Tongue (tissue), 2 donors: ENCODE measurements around the gene ZNF586. TPM values are rescaled to one million over a fixed set of nuclear protein-coding genes. Genes with fewer than 3 reads are reported as not detected.

Source experiments
- DNase-seq: peaks from one replicate; pipeline ENCODE4 v3.0.0-alpha.2; 2015
- total RNA-seq: library from RNA; depleted of rRNA; stranded (reverse); fragments of >200 nt; gene quantifications from one replicate; pipeline ENCODE4 v1.2.3, GENCODE V29; 2014

ZNF586 gene
- total RNA-seq, 1 donor from 2014 or later = 29.4 TPM

DNA sequence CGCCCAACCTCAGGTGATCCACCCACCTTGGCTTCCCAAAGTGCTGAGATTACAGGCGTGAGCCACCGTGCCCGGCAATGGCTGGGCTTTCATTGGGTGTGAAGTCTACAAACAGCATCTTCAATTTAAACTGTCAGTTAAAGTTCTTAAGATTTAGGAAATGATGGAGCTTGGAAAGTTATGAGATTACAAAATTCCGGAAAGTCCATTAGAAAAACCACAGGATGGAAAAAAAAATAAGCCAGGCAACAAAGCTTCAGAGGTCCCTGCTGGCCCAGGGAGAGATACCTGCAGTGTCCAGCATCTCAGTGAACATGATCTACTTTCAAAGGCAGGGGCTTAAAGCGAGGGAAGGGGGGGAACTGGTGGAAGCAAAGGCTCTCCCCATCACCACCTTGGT is 56.0 kb downstream of the ZNF586 start:
- no peak for DNase-seq

GRCh38 chr19:57829316-57829715 is 59.8 kb downstream of the ZNF586 start:
- DNase-seq = no peak

- peak; percentile 91 for DNase-seq
Measured at GRCh38 chr19:57830071-57830602, 60.7 kb downstream of the ZNF586 start, which contains the start of gene ZNF587B. Gene ZNF587B (plus strand): TSS chr19:57830299. CDS start chr19:57830529, 230 bp downstream.

Other genes with a start within 250 kb of the ZNF586 start
- 9.3 TPM for gene ZNF549, start 242.3 kb upstream of the ZNF586 start, total RNA-seq
- gene ZNF550, start 209.8 kb upstream of the ZNF586 start, total RNA-seq = 15.1 TPM
- gene ZNF416, start 190.8 kb upstream of the ZNF586 start, total RNA-seq = 5.4 TPM
- 11.2 TPM for gene ZIK1, start 185.5 kb upstream of the ZNF586 start, total RNA-seq
- 5.1 TPM for gene ZNF530, start 169.8 kb upstream of the ZNF586 start, total RNA-seq
- gene ZNF134, start 155.4 kb upstream of the ZNF586 start, total RNA-seq = 23.3 TPM
- gene ZNF211, start 136.5 kb upstream of the ZNF586 start, total RNA-seq = 19.0 TPM
- gene ZSCAN4, start 100.7 kb upstream of the ZNF586 start, total RNA-seq = not detected
- 18.9 TPM for gene ZNF551, start 87.7 kb upstream of the ZNF586 start, total RNA-seq
- 13.1 TPM for gene ZNF154, start 60.5 kb upstream of the ZNF586 start, total RNA-seq
- 8.4 TPM for gene ZNF671, start 42.1 kb upstream of the ZNF586 start, total RNA-seq
- gene ZNF776, start 22.9 kb upstream of the ZNF586 start, total RNA-seq = 22.4 TPM
- gene ZNF552, start 45.2 kb downstream of the ZNF586 start, total RNA-seq = 5.7 TPM
- gene ZNF587B, start 60.6 kb downstream of the ZNF586 start, total RNA-seq = 14.5 TPM
- 25.0 TPM for gene ZNF587, start 80.2 kb downstream of the ZNF586 start, total RNA-seq
- gene ZNF814, start 119.4 kb downstream of the ZNF586 start, total RNA-seq = 11.2 TPM
- gene ZNF417, start 146.9 kb downstream of the ZNF586 start, total RNA-seq = 24.7 TPM
- gene ZNF418, start 165.7 kb downstream of the ZNF586 start, total RNA-seq = 15.8 TPM
- gene ZNF256, start 178.0 kb downstream of the ZNF586 start, total RNA-seq = 12.1 TPM
- 0.82 TPM for gene C19orf18, start 204.9 kb downstream of the ZNF586 start, total RNA-seq
- gene ZNF606, start 233.1 kb downstream of the ZNF586 start, total RNA-seq = 28.5 TPM